ENCODE measurements around the gene CCNL2. TPM values are rescaled to one million over a fixed set of nuclear protein-coding genes. Genes with fewer than 3 reads are reported as not detected.
A peak's percentile ranks its signal among the peaks of the same experiment; 100 is the strongest.

Gene CCNL2
- total and polyA plus RNA-seq, 2 of the 13 experiments (the other 11 are each of a cell fraction or from before 2014, with no cell fraction given) = 105 to 340 TPM

- TF ChIP-seq CREM (IDR thresholded peaks at IDR 0.05) = peak; percentile 80
- TF ChIP-seq CREM (CRISPR knock-in tag; IDR thresholded peaks at IDR 0.05) = no peak
- 0 out of 2 replicates have a peak, but pooled peaks have one; percentile 79 for TF ChIP-seq ZNF136 (CRISPR knock-in tag; IDR thresholded peaks at IDR 0.05; ENCODE audit: low read depth)
- TF ChIP-seq, protein P1, sequence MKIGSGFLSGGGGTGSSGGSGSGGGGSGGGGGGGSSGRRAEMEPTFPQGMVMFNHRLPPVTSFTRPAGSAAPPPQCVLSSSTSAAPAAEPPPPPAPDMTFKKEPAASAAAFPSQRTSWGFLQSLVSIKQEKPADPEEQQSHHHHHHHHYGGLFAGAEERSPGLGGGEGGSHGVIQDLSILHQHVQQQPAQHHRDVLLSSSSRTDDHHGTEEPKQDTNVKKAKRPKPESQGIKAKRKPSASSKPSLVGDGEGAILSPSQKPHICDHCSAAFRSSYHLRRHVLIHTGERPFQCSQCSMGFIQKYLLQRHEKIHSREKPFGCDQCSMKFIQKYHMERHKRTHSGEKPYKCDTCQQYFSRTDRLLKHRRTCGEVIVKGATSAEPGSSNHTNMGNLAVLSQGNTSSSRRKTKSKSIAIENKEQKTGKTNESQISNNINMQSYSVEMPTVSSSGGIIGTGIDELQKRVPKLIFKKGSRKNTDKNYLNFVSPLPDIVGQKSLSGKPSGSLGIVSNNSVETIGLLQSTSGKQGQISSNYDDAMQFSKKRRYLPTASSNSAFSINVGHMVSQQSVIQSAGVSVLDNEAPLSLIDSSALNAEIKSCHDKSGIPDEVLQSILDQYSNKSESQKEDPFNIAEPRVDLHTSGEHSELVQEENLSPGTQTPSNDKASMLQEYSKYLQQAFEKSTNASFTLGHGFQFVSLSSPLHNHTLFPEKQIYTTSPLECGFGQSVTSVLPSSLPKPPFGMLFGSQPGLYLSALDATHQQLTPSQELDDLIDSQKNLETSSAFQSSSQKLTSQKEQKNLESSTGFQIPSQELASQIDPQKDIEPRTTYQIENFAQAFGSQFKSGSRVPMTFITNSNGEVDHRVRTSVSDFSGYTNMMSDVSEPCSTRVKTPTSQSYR (CRISPR knock-in tag; IDR thresholded peaks at IDR 0.05; ENCODE audit: borderline replicate concordance) = peak; percentile 98
- TF ChIP-seq FIP1L1 (IDR thresholded peaks at IDR 0.05; ENCODE audit: borderline replicate concordance, insufficient read depth, low read depth, low read length) = no peak
- peak; percentile 92 for TF ChIP-seq ZSCAN9 (CRISPR knock-in tag; IDR thresholded peaks at IDR 0.05; ENCODE audit: borderline replicate concordance)
- TF ChIP-seq NCOR1 (IDR thresholded peaks at IDR 0.05; ENCODE audit: borderline replicate concordance, low read length) = peak; percentile 86; the same call in 1 of the 2 replicates
- TF ChIP-seq NCOA1 (CRISPR knock-in tag; IDR thresholded peaks at IDR 0.05) = no peak
- peak; percentile 82 for TF ChIP-seq GATAD2A (CRISPR knock-in tag; IDR thresholded peaks at IDR 0.05)
- TF ChIP-seq, protein P2, sequence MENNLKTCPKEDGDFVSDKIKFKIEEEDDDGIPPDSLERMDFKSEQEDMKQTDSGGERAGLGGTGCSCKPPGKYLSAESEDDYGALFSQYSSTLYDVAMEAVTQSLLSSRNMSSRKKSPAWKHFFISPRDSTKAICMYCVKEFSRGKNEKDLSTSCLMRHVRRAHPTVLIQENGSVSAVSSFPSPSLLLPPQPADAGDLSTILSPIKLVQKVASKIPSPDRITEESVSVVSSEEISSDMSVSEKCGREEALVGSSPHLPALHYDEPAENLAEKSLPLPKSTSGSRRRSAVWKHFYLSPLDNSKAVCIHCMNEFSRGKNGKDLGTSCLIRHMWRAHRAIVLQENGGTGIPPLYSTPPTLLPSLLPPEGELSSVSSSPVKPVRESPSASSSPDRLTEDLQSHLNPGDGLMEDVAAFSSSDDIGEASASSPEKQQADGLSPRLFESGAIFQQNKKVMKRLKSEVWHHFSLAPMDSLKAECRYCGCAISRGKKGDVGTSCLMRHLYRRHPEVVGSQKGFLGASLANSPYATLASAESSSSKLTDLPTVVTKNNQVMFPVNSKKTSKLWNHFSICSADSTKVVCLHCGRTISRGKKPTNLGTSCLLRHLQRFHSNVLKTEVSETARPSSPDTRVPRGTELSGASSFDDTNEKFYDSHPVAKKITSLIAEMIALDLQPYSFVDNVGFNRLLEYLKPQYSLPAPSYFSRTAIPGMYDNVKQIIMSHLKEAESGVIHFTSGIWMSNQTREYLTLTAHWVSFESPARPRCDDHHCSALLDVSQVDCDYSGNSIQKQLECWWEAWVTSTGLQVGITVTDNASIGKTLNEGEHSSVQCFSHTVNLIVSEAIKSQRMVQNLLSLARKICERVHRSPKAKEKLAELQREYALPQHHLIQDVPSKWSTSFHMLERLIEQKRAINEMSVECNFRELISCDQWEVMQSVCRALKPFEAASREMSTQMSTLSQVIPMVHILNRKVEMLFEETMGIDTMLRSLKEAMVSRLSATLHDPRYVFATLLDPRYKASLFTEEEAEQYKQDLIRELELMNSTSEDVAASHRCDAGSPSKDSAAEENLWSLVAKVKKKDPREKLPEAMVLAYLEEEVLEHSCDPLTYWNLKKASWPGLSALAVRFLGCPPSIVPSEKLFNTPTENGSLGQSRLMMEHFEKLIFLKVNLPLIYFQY (CRISPR knock-in tag; IDR thresholded peaks at IDR 0.05; ENCODE audit: borderline replicate concordance) = peak; percentile 11; the same call in 1 of the 2 replicates
- no peak for TF ChIP-seq JUND (CRISPR knock-in tag; IDR thresholded peaks at IDR 0.05)
- TF ChIP-seq, protein P3, sequence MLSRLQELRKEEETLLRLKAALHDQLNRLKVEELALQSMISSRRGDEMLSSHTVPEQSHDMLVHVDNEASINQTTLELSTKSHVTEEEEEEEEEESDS (CRISPR knock-in tag; IDR thresholded peaks at IDR 0.05; ENCODE audit: borderline replicate concordance) = no peak
- TF ChIP-seq, protein P4, sequence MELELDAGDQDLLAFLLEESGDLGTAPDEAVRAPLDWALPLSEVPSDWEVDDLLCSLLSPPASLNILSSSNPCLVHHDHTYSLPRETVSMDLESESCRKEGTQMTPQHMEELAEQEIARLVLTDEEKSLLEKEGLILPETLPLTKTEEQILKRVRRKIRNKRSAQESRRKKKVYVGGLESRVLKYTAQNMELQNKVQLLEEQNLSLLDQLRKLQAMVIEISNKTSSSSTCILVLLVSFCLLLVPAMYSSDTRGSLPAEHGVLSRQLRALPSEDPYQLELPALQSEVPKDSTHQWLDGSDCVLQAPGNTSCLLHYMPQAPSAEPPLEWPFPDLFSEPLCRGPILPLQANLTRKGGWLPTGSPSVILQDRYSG (CRISPR knock-in tag; IDR thresholded peaks at IDR 0.05) = 0 out of 2 replicates have a peak, but pooled peaks have one; percentile 22
- TF ChIP-seq KLF13 (CRISPR knock-in tag; IDR thresholded peaks at IDR 0.05) = 0 out of 2 replicates have a peak, but pooled peaks have one; percentile 21
- TF ChIP-seq THAP8 (CRISPR knock-in tag; IDR thresholded peaks at IDR 0.05; ENCODE audit: borderline replicate concordance) = peak; percentile 88; the same call in 1 of the 2 replicates
- TF ChIP-seq, protein P5, sequence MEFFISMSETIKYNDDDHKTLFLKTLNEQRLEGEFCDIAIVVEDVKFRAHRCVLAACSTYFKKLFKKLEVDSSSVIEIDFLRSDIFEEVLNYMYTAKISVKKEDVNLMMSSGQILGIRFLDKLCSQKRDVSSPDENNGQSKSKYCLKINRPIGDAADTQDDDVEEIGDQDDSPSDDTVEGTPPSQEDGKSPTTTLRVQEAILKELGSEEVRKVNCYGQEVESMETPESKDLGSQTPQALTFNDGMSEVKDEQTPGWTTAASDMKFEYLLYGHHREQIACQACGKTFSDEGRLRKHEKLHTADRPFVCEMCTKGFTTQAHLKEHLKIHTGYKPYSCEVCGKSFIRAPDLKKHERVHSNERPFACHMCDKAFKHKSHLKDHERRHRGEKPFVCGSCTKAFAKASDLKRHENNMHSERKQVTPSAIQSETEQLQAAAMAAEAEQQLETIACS (CRISPR knock-in tag; IDR thresholded peaks at IDR 0.05) = peak; percentile 49
- peak; percentile 37; the same call in 1 of the 2 replicates for TF ChIP-seq SIX4 (CRISPR knock-in tag; IDR thresholded peaks at IDR 0.05)
- TF ChIP-seq MBNL3 (CRISPR knock-in tag; conservative IDR thresholded peaks at IDR 0.05) = no peak
- TF ChIP-seq PHB2 (IDR thresholded peaks at IDR 0.05; ENCODE audit: partially characterized antibody) = no peak
These were observed 34.0 kb upstream of the CCNL2 start (continued) for GRCh38 chr1:1432951-1433803.
